Kidney tubule cell (primary cell): ENCODE data around the gene CTXND1.

Source experiments
- DNase-seq: peaks from one replicate; pipeline ENCODE4 v3.0.0-alpha.2; 2018; ENCODE audit warnings: low spot score

Gene CTXND1

GRCh38 chr15:80251428-80252120 is 439 bp downstream of the CTXND1 start:
- no peak for DNase-seq

GRCh38 chr15:80250614-80251427 is 1.2 kb downstream of the CTXND1 start:
- DNase-seq: no peak

- no peak for DNase-seq
Measured at GRCh38 chr15:80249973-80250372, 2.0 kb downstream of the CTXND1 start.

- DNase-seq: no peak
Measured at GRCh38 chr15:80247320-80247719, 4.7 kb downstream of the CTXND1 start.

- DNase-seq: peak; percentile 6
Measured at GRCh38 chr15:80246425-80246894, 5.6 kb downstream of the CTXND1 start.

GRCh38 chr15:80242802-80243201 is 9.2 kb downstream of the CTXND1 start:
- peak; percentile 25 for DNase-seq

- DNase-seq: peak; percentile 53
Measured at GRCh38 chr15:80242132-80242769, 9.8 kb downstream of the CTXND1 start.

GRCh38 chr15:80241508-80241907 is 10.5 kb downstream of the CTXND1 start:
- DNase-seq: no peak

GRCh38 chr15:80240276-80240675 is 11.7 kb downstream of the CTXND1 start:
- DNase-seq: no peak

- DNase-seq: peak; percentile 37
Measured at GRCh38 chr15:80234883-80235282, 17.1 kb downstream of the CTXND1 start.

- no peak for DNase-seq
Measured at GRCh38 chr15:80233581-80233980, 18.4 kb downstream of the CTXND1 start.

GRCh38 chr15:80231371-80231770 is 20.6 kb downstream of the CTXND1 start:
- DNase-seq: no peak

- DNase-seq: peak; percentile 79
Measured at GRCh38 chr15:80228959-80229610, 22.9 kb downstream of the CTXND1 start.

GRCh38 chr15:80219955-80220354 is 32.1 kb downstream of the CTXND1 start:
- no peak for DNase-seq

- DNase-seq: no peak
Measured at GRCh38 chr15:80217327-80217900, 34.6 kb downstream of the CTXND1 start.

GRCh38 chr15:80216911-80217310 is 35.1 kb downstream of the CTXND1 start:
- no peak for DNase-seq

GRCh38 chr15:80216141-80216540 is 35.9 kb downstream of the CTXND1 start:
- DNase-seq: no peak

GRCh38 chr15:80214910-80215309 is 37.1 kb downstream of the CTXND1 start:
- DNase-seq: no peak

GRCh38 chr15:80211976-80212375 is 40.0 kb downstream of the CTXND1 start:
- DNase-seq: no peak

GRCh38 chr15:80210611-80211573 is 41.1 kb downstream of the CTXND1 start:
- DNase-seq: peak; percentile 42
